Hepatocyte (in vitro differentiated cells): Measurements from ENCODE around the gene USP47. TPM values are rescaled to one million over a fixed set of nuclear protein-coding genes. Genes with fewer than 3 reads are reported as not detected.

Experiments
- DNase-seq: peaks from one replicate; pipeline ENCODE4 v3.0.0-alpha.2; 2016; ENCODE audit warnings: low spot score
- H2AFZ ChIP-seq: fragments of 200-600 bp; sonication (generic); 2 replicates; pipeline ENCODE4 v1.6.0; 2016; ENCODE audit warnings: antibody characterized with exemption, mild to moderate bottlenecking
- H3K27ac ChIP-seq: fragments of 200-600 bp; sonication (generic); 2 replicates; pipeline ENCODE4 v1.5.1; 2016; ENCODE audit warnings: mild to moderate bottlenecking
- H3K27me3 ChIP-seq: fragments of 200-600 bp; sonication (generic); 2 replicates; pipeline ENCODE4 v1.6.1; 2016
- H3K36me3 ChIP-seq: fragments of 200-600 bp; sonication (generic); replicated peaks from 2 replicates; pipeline ENCODE4 v1.5.1; 2016; ENCODE audit warnings: low read depth; ENCODE audit not compliant: insufficient read depth
- H3K4me1 ChIP-seq: fragments of 200-600 bp; sonication (generic); 2 replicates; pipeline ENCODE4 v1.5.1; 2016; ENCODE audit warnings: mild to moderate bottlenecking, moderate library complexity; ENCODE audit not compliant: insufficient read depth
- H3K4me2 ChIP-seq: fragments of 200-600 bp; sonication (generic); 2 replicates; pipeline ENCODE4 v1.6.0; 2016
- H3K4me3 ChIP-seq: fragments of 200-600 bp; sonication (generic); 2 replicates; pipeline ENCODE4 v1.5.1; 2016; ENCODE audit warnings: mild to moderate bottlenecking
- H3K79me2 ChIP-seq: fragments of 200-600 bp; sonication (generic); 2 replicates; pipeline ENCODE4 v1.6.0; 2017; ENCODE audit warnings: mild to moderate bottlenecking
- H3K9me2 ChIP-seq: fragments of 200-600 bp; sonication (generic); replicated peaks from 2 replicates; pipeline ENCODE4 v1.6.0; 2017; ENCODE audit warnings: mild to moderate bottlenecking; ENCODE audit not compliant: insufficient read depth
- H3K9me3 ChIP-seq: fragments of 200-600 bp; sonication (generic); 2 replicates; pipeline ENCODE4 v1.5.1; 2016; ENCODE audit warnings: low read depth, mild to moderate bottlenecking
- H4K20me1 ChIP-seq: fragments of 200-600 bp; sonication (generic); 2 replicates; pipeline ENCODE4 v1.6.0; 2016; ENCODE audit warnings: mild to moderate bottlenecking; ENCODE audit not compliant: insufficient read depth, poor library complexity, severe bottlenecking
- CTCF ChIP-seq: fragments of 200-600 bp; sonication (generic); IDR thresholded peaks from 2 replicates; pipeline ENCODE4 v1.5.1; 2016; ENCODE audit warnings: antibody characterized with exemption, mild to moderate bottlenecking; ENCODE audit not compliant: poor library complexity
- EZH2 ChIP-seq: fragments of 200-600 bp; sonication (generic); IDR thresholded peaks from 2 replicates; pipeline ENCODE4 v1.6.1; 2016; ENCODE audit warnings: antibody characterized with exemption, mild to moderate bottlenecking, borderline replicate concordance
- EZH2phosphoT487 ChIP-seq: fragments of 200-600 bp; sonication (generic); IDR thresholded peaks from one replicate; pipeline ENCODE4 v1.6.1; 2018; ENCODE audit warnings: antibody characterized with exemption, mild to moderate bottlenecking, low read depth, moderate library complexity; ENCODE audit not compliant: unreplicated experiment, severe bottlenecking
- WGBS: methylation state at CpG from one replicate; pipeline ENCODE4 v1.1.6; 2016; ENCODE audit warnings: low lambda C conversion rate; ENCODE audit errors: missing lambda C conversion rate; 5-methylcytosine and 5-hydroxymethylcytosine counted together
- polyA plus RNA-seq: library from polyadenylated mRNA; unstranded; fragments of >200 nt; fragmentation: Nextera tagmentation; extraction: Ambion mirVana; gene quantifications from 2 replicates; pipeline ENCODE4 v1.2.1, GENCODE V29; 2016
- total RNA-seq: library from RNA; depleted of rRNA; stranded (reverse); fragments of >200 nt; gene quantifications from 2 replicates; pipeline ENCODE4 v1.2.3, GENCODE V29; 2014

USP47 gene
- total and polyA plus RNA-seq, 2 experiments from 2014 or later: 34.0 to 76.9 TPM

DNA sequence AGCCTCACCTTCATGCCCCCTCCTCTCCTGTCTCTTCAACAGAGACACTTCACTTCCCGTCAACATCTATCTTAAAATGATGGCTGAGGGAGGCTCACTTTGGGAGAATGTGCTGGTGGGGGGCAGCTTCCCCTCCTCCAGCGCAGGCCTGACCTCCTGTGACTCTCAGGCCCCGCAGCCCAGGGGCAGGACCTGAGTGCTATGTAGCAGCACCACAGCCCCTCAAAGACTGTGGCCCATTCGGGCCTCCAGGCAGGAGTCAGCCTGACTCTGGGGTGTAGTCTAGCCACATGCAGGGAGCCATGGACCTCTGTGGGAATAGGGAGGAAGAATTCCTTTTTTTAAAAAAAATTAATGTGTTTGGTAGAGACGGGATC, 123.0 kb downstream of the USP47 start:
- Histone ChIP-seq H3K27me3 (no peaks in the 10 kb centered on the region), H3K27ac (no peak overlapping the region), H3K4me2 (no peak overlapping the region), H3K36me3 (no peaks in the 10 kb centered on the region), H3K4me3 (no peak overlapping the region), H3K9me2 (no peaks in the 10 kb centered on the region), H3K79me2 (no peaks in the 10 kb centered on the region), H3K4me1 (no peaks in the 10 kb centered on the region), H3K9me3 (no peaks in the 10 kb centered on the region), H2AFZ (no peak overlapping the region), H4K20me1 (no peaks in the 10 kb centered on the region)
- 94% methylated on average over 5 of the region's 5 CpGs for WGBS
- no peak for DNase-seq
- no peak for TF ChIP-seq EZH2phosphoT487
- TF ChIP-seq EZH2: no peak
- TF ChIP-seq CTCF: no peak

DNA sequence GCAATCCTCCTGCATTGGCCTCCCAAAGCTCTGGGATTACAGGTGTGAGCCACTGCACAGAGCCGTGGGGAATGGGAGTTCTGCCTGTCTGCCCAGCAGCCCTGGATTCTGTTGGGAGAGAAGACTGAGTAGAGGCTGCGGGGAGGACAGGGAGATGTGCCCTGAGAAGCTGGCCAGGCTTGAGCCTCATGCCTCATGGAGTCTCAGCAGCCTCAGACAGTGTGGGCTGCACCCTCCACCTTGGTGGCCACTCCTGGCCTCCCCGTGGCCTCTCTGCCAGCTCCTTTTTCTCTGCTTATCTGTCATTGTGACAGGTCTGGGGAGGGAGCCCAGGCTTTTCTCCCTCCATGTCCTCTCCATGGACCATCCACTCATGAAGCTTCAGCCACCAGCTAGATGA, 123.4 kb downstream of the USP47 start:
- Histone ChIP-seq H3K4me1 (peaks cover under 1% of the 10 kb centered on the region), H3K36me3 (no peaks in the 10 kb centered on the region), H3K9me3 (no peaks in the 10 kb centered on the region), H2AFZ (no peak overlapping the region), H3K4me2 (no peak overlapping the region), H3K4me3 (no peak overlapping the region), H3K79me2 (no peaks in the 10 kb centered on the region), H3K27ac (no peak overlapping the region), H3K27me3 (no peaks in the 10 kb centered on the region), H3K9me2 (no peaks in the 10 kb centered on the region), H4K20me1 (no peaks in the 10 kb centered on the region)
- WGBS: 87% methylated on average over 3 of the region's 3 CpGs
- DNase-seq: no peak
- no peak for TF ChIP-seq EZH2phosphoT487
- no peak for TF ChIP-seq CTCF
- no peak for TF ChIP-seq EZH2

- H3K4me3 ChIP-seq: no peak overlapping the region
- no peak for DNase-seq
- no peaks in the 10 kb centered on the region for H4K20me1 ChIP-seq
- no peak overlapping the region for H2AFZ ChIP-seq
- WGBS: 96% methylated on average over 10 of the region's 10 CpGs
- peaks cover 6% of the 10 kb centered on the region for H3K4me1 ChIP-seq
- TF ChIP-seq EZH2: no peak
- no peak for TF ChIP-seq EZH2phosphoT487
- no peak for TF ChIP-seq CTCF
- H3K27ac ChIP-seq: no peak overlapping the region
- no peaks in the 10 kb centered on the region for H3K9me2 ChIP-seq
- no peaks in the 10 kb centered on the region for H3K27me3 ChIP-seq
- no peaks in the 10 kb centered on the region for H3K9me3 ChIP-seq
- no peaks in the 10 kb centered on the region for H3K36me3 ChIP-seq
- H3K79me2 ChIP-seq: no peaks in the 10 kb centered on the region
- no peak overlapping the region for H3K4me2 ChIP-seq
These were observed 124.0 kb downstream of the USP47 start for GRCh38 chr11:11965656-11966353.
